Hepatocyte (in vitro differentiated cells): Measurements from ENCODE around the gene NGEF.

Experiments used
- EZH2 ChIP-seq: fragments of 200-600 bp; sonication (generic); IDR thresholded peaks from 2 replicates; pipeline ENCODE4 v1.6.1; 2016; ENCODE audit warnings: antibody characterized with exemption, mild to moderate bottlenecking, borderline replicate concordance
- EZH2phosphoT487 ChIP-seq: fragments of 200-600 bp; sonication (generic); IDR thresholded peaks from one replicate; pipeline ENCODE4 v1.6.1; 2018; ENCODE audit warnings: antibody characterized with exemption, mild to moderate bottlenecking, low read depth, moderate library complexity; ENCODE audit not compliant: unreplicated experiment, severe bottlenecking
- TF ChIP-seq, protein P1 (sequence below): fragments of 200-600 bp; sonication (generic); IDR thresholded peaks from 2 replicates; pipeline ENCODE4 v1.5.1; 2016; ENCODE audit warnings: antibody characterized with exemption, mild to moderate bottlenecking; ENCODE audit not compliant: poor library complexity

DNA sequence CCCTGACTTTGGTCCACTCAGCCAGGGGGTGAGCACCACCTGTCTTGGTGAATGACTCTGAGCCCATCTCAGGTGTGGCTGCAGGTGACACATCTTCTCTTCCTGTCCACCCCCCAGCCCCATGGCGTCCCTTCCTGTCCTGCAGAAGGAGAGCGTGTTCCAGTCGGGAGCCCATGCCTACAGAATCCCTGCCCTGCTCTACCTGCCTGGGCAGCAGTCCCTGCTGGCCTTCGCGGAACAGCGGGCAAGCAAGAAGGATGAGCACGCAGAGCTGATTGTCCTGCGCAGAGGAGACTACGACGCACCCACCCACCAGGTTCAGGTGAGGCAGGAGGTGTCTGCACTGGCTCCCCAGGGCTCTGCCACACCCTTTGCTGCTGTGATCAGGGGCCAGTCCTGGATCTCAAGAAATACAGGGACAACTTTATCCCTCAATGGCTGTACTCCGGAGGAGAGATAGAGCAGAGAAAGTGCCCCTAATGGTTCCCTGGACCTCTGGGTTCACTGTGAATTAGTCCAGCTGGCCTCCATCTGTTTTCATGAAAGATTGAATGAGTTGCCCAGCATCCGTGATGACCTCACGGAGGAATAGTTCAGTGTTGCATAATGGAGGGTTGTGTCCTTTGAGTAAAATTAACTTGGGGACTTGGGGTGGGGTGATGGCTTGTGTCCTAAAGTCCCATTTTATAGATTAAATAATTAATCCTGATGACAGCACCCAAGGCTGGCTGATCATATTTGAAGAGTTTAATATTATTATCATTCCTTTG is 19.7 kb upstream of the NGEF start, which contains the start of gene NEU2:
- TF ChIP-seq, protein P1, sequence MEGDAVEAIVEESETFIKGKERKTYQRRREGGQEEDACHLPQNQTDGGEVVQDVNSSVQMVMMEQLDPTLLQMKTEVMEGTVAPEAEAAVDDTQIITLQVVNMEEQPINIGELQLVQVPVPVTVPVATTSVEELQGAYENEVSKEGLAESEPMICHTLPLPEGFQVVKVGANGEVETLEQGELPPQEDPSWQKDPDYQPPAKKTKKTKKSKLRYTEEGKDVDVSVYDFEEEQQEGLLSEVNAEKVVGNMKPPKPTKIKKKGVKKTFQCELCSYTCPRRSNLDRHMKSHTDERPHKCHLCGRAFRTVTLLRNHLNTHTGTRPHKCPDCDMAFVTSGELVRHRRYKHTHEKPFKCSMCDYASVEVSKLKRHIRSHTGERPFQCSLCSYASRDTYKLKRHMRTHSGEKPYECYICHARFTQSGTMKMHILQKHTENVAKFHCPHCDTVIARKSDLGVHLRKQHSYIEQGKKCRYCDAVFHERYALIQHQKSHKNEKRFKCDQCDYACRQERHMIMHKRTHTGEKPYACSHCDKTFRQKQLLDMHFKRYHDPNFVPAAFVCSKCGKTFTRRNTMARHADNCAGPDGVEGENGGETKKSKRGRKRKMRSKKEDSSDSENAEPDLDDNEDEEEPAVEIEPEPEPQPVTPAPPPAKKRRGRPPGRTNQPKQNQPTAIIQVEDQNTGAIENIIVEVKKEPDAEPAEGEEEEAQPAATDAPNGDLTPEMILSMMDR = no peak
- TF ChIP-seq EZH2phosphoT487 (no peak), EZH2 (no peak)
